Endothelial cell of umbilical vein (primary cell): ENCODE measurements around the gene GPR25. TPM values are rescaled to one million over a fixed set of nuclear protein-coding genes. Genes with fewer than 3 reads are reported as not detected.

Experiments used
- BruUV-seq: library from RNA; stranded (reverse); fragments of 400-500 nt; replicated peaks from 2 replicates; lab custom pipeline; 2021; lab: Mats Ljungman, UMichigan
- CTCF ChIA-PET: fragments of 300-600, 350-600 bp; sonication (Branson Sonifier 250); formaldehyde crosslinking; loops from one replicate; lab custom pipeline; 2021; ENCODE audit warnings: antibody characterized with exemption, inconsistent platforms; lab: Charles Lee
- POLR2A ChIA-PET: fragments of 300-600, 350-600 bp; sonication (Branson Sonifier 250); formaldehyde crosslinking; loops from one replicate; lab custom pipeline; 2021; ENCODE audit warnings: antibody characterized with exemption, inconsistent platforms; lab: Charles Lee
- DNase-seq: peaks from one replicate; pipeline ENCODE4 v3.0.0-alpha.2; 2011; ENCODE audit warnings: low read depth, low spot score
- FAIRE-seq: peaks from 2 replicates; lab custom pipeline; 2011; peaks lifted over from hg19 to GRCh38; lab: Jason Lieb, UNC
- H2AFZ ChIP-seq: 2 replicates; pipeline ENCODE4 v1.6.0; 2012; ENCODE audit warnings: low read depth, low read length, control low read depth, inconsistent platforms
- H3K27ac ChIP-seq: 2 replicates; pipeline ENCODE4 v1.5.1; 2011; ENCODE audit warnings: low read depth, mild to moderate bottlenecking, control low read depth, low read length, moderate library complexity; ENCODE audit not compliant: insufficient read depth
- H3K27me3 ChIP-seq, 2 experiments: 2 replicates each; pipeline versions ENCODE4 v1.6.0 to v1.6.1; 2011; ENCODE audit warnings: low read length in 2 of 2, mixed read lengths in 1 of 2; ENCODE audit not compliant: control insufficient read depth in 2 of 2, insufficient read depth in 2 of 2
- H3K36me3 ChIP-seq, 2 experiments: 2 replicates in 1 of 2; 3 replicates in 1 of 2; pipeline ENCODE4 v1.5.1; 2011; ENCODE audit warnings: low read length in 2 of 2, mild to moderate bottlenecking in 1 of 2, moderate library complexity in 1 of 2; ENCODE audit not compliant: control insufficient read depth in 2 of 2, insufficient read depth in 2 of 2; ENCODE audit errors: extremely low read depth in 1 of 2
- H3K4me1 ChIP-seq: 3 replicates; pipeline ENCODE4 v1.5.1; 2011; ENCODE audit warnings: mild to moderate bottlenecking, low read length; ENCODE audit not compliant: control insufficient read depth, insufficient read depth; ENCODE audit errors: extremely low read depth
- H3K4me2 ChIP-seq: 2 replicates; pipeline ENCODE4 v1.6.1; 2011; ENCODE audit warnings: low read length, control low read depth, mixed read lengths; ENCODE audit not compliant: insufficient read depth
- H3K4me3 ChIP-seq, 3 experiments: fragments of 200-600 bp in 1 of 3; sonication (generic), shearing (Covaris generic) in 1 of 3; replicated peaks in 1 of 3; 2 replicates each; pipeline ENCODE4 v1.5.1; 2011 to 2016; ENCODE audit warnings: control low read depth in 3 of 3, low read length in 3 of 3, mild to moderate bottlenecking in 2 of 3, inconsistent platforms in 1 of 3, low read depth in 1 of 3, moderate library complexity in 1 of 3; ENCODE audit not compliant: insufficient read depth in 1 of 3
- H3K79me2 ChIP-seq: 2 replicates; pipeline ENCODE4 v1.6.0; 2012; ENCODE audit warnings: low read length, inconsistent platforms; ENCODE audit not compliant: control insufficient read depth, insufficient read depth
- H3K9ac ChIP-seq: replicated peaks from 2 replicates; pipeline ENCODE3; 2011; ENCODE audit warnings: low read length, control low read depth; ENCODE audit not compliant: insufficient read depth; ENCODE audit errors: extremely low read depth
- H3K9me1 ChIP-seq: replicated peaks from 3 replicates; pipeline ENCODE4 v1.6.0; 2011; ENCODE audit warnings: mild to moderate bottlenecking, low read length; ENCODE audit not compliant: control insufficient read depth, insufficient read depth; ENCODE audit errors: extremely low read depth
- H3K9me3 ChIP-seq: replicated peaks from 2 replicates; pipeline ENCODE4 v1.5.1; 2012; ENCODE audit warnings: low read length, inconsistent platforms; ENCODE audit not compliant: control insufficient read depth, insufficient read depth
- H4K20me1 ChIP-seq: replicated peaks from 2 replicates; pipeline ENCODE3; 2011; ENCODE audit warnings: mild to moderate bottlenecking, low read length; ENCODE audit not compliant: control insufficient read depth, insufficient read depth; ENCODE audit errors: extremely low read depth
- EZH2 ChIP-seq: IDR thresholded peaks from 2 replicates; pipeline ENCODE4 v1.6.1; 2012; ENCODE audit warnings: borderline replicate concordance, low read depth, mild to moderate bottlenecking, moderate library complexity, low read length, inconsistent platforms; ENCODE audit not compliant: severe bottlenecking
- FOS ChIP-seq: IDR thresholded peaks from 2 replicates; pipeline ENCODE4 v1.6.1; 2011; ENCODE audit warnings: mild to moderate bottlenecking, low read length, moderate library complexity, borderline replicate concordance; ENCODE audit not compliant: insufficient read depth
- GATA2 ChIP-seq: IDR thresholded peaks from 2 replicates; pipeline ENCODE4 v1.7.0; 2011; ENCODE audit warnings: low read depth, mild to moderate bottlenecking, moderate library complexity, mixed read lengths, low read length; ENCODE audit not compliant: insufficient read length, insufficient read depth
- JUN ChIP-seq: IDR thresholded peaks from 2 replicates; pipeline ENCODE4 v1.6.1; 2011; ENCODE audit warnings: borderline replicate concordance, low read depth; ENCODE audit not compliant: insufficient read length, insufficient read depth
- MYC ChIP-seq: IDR thresholded peaks from one replicate; pipeline ENCODE4 v1.6.1; 2011; ENCODE audit warnings: mild to moderate bottlenecking, low read depth, low read length
- POLR2A ChIP-seq: IDR thresholded peaks from 2 replicates; pipeline ENCODE4 v1.6.1; 2012; ENCODE audit warnings: low read depth, mild to moderate bottlenecking, control low read depth, low read length
- POLR2AphosphoS5 ChIP-seq: IDR thresholded peaks from 2 replicates; pipeline ENCODE4 v1.6.1; 2012; ENCODE audit warnings: low read depth, mild to moderate bottlenecking, control low read depth, low read length, moderate library complexity; ENCODE audit not compliant: insufficient read depth
- dilution Hi-C: fragments of 300-500 bp; cut with MboI; formaldehyde crosslinking; loops from one replicate; pipeline ENCODE4 v1.15.0; 2019; ENCODE audit warnings: low sequenced_read_pairs; ENCODE audit not compliant: extremely low pct_ligation_motif_present
- intact Hi-C: fragments of 100-400 bp; cut with micrococcal nuclease; formaldehyde crosslinking; loops from one replicate; pipeline ENCODE4 v1.10.0; 2022
- polyA plus RNA-seq, 4 experiments: library from polyadenylated mRNA; depleted of rRNA in 3 of 4; stranded (reverse) in 3 of 4; unstranded in 1 of 4; fragments of >200 nt; gene quantifications; 2 replicates each; pipeline versions ENCODE4 v1.2.1 to v1.2.3, GENCODE V29; 2011 to 2012; ENCODE audit warnings: missing spikeins in 1 of 4
- total RNA-seq: library from RNA; stranded (reverse); gene quantifications from 2 replicates; pipeline ENCODE4 v1.2.3, GENCODE V29; 2021
- TF ChIP-seq, protein P1 (sequence below): IDR thresholded peaks from 2 replicates; pipeline ENCODE4 v1.6.1; 2011; ENCODE audit not compliant: insufficient read depth, insufficient read length
- TF ChIP-seq, protein P2 (sequence below), 2 donors: IDR thresholded peaks; 1 replicate in 1 of 2; 2 replicates in 1 of 2; pipeline ENCODE4 v1.5.1; 2011; ENCODE audit warnings: low read length in 2 of 2, mild to moderate bottlenecking in 2 of 2, moderate library complexity in 2 of 2, control low read depth in 1 of 2, inconsistent platforms in 1 of 2, low read depth in 1 of 2; ENCODE audit not compliant: insufficient read depth in 1 of 2; ENCODE audit errors: extremely low read depth in 1 of 2

The GPR25 gene
- total and polyA plus RNA-seq, 2 donors (not counting 3 experiments of a cell fraction or from before 2014, with no cell fraction given): not detected

DNA sequence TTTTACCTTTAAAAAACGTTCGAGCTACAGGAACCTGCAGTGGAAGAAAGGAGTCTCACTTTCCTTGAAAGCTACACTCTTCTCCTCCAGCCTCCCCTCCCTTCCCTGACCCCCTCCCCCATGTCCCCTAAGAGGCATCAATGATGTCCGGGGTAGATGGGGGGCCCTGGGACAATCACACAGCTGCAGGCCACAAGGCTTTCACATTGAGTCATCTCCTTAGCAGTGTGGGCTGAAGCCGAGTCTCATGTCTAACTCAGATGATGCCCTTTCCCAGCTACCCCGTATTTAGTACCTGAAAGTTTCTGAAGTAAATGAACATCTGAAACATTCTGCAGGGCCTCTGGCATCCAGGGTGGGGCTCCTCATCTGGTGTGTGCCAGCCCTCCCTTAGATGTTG lies 6.3 kb upstream of the GPR25 start:
- H3K27me3 ChIP-seq: peaks cover 8 to 10% of the 10 kb centered on the region in 2 experiments
- H4K20me1 ChIP-seq: no peaks in the 10 kb centered on the region
- intact Hi-C loops (no loop called here), dilution Hi-C loops (no loop called here)
- no peak overlapping the region for H3K27ac ChIP-seq
- no peak for TF ChIP-seq POLR2A
- TF ChIP-seq, protein P1, sequence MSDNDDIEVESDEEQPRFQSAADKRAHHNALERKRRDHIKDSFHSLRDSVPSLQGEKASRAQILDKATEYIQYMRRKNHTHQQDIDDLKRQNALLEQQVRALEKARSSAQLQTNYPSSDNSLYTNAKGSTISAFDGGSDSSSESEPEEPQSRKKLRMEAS: no peak
- TF ChIP-seq GATA2: no peak
- TF ChIP-seq, protein P2, sequence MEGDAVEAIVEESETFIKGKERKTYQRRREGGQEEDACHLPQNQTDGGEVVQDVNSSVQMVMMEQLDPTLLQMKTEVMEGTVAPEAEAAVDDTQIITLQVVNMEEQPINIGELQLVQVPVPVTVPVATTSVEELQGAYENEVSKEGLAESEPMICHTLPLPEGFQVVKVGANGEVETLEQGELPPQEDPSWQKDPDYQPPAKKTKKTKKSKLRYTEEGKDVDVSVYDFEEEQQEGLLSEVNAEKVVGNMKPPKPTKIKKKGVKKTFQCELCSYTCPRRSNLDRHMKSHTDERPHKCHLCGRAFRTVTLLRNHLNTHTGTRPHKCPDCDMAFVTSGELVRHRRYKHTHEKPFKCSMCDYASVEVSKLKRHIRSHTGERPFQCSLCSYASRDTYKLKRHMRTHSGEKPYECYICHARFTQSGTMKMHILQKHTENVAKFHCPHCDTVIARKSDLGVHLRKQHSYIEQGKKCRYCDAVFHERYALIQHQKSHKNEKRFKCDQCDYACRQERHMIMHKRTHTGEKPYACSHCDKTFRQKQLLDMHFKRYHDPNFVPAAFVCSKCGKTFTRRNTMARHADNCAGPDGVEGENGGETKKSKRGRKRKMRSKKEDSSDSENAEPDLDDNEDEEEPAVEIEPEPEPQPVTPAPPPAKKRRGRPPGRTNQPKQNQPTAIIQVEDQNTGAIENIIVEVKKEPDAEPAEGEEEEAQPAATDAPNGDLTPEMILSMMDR (IDR thresholded peaks at IDR 0.05; ENCODE audit: extremely low read depth in 1 of 2, insufficient read depth in 1 of 2, low read depth in 1 of 2, low read length in 2 of 2): no peak
- TF ChIP-seq EZH2: no peak
- no peak for TF ChIP-seq FOS
- TF ChIP-seq POLR2AphosphoS5: no peak
- no peak for TF ChIP-seq MYC
- TF ChIP-seq JUN: no peak
- no peak overlapping the region for H3K4me3 ChIP-seq
- BruUV-seq: no TSS peak
- POLR2A ChIA-PET: no interaction called here
- DNase-seq (no peak), FAIRE-seq (no peak)
- no peak overlapping the region for H3K4me2 ChIP-seq
- CTCF ChIA-PET: interaction anchor here (1.4 to 3.3 kb wide), 2 partner anchors 244 to 307 kb away, joined by 7 to 10 read pairs; no protein-coding TSS in a partner anchor
- peaks cover 0 to 4% of the 10 kb centered on the region in 2 experiments for H3K36me3 ChIP-seq
- H3K9me3 ChIP-seq: no peaks in the 10 kb centered on the region
- H3K4me1 ChIP-seq: no peaks in the 10 kb centered on the region
- no peak overlapping the region for H3K9ac ChIP-seq
- no peaks in the 10 kb centered on the region for H3K79me2 ChIP-seq
- H2AFZ ChIP-seq: no peak overlapping the region
- no peaks in the 10 kb centered on the region for H3K9me1 ChIP-seq
